IPS-20b (cell line): ENCODE measurements around the gene CALD1.

ENCODE experiments used
- H3K27ac ChIP-seq: one replicate; pipeline ENCODE4 v1.5.1; 2013; ENCODE audit warnings: low read length
- H3K27me3 ChIP-seq: 2 replicates; pipeline ENCODE4 v1.6.1; 2013; ENCODE audit warnings: mild to moderate bottlenecking, low read length, inconsistent platforms; ENCODE audit not compliant: insufficient read depth
- H3K36me3 ChIP-seq: 2 replicates; pipeline ENCODE4 v1.6.1; 2013; ENCODE audit warnings: low read depth, mild to moderate bottlenecking, inconsistent platforms, low read length, moderate library complexity; ENCODE audit not compliant: insufficient read depth
- H3K4me1 ChIP-seq: 2 replicates; pipeline ENCODE4 v1.6.1; 2013; ENCODE audit warnings: mild to moderate bottlenecking, control low read depth, inconsistent platforms, low read length, moderate library complexity; ENCODE audit not compliant: insufficient read depth
- H3K4me3 ChIP-seq: 2 replicates; pipeline ENCODE4 v1.5.1; 2013; ENCODE audit warnings: mild to moderate bottlenecking, low read length, inconsistent platforms
- H3K9ac ChIP-seq: 2 replicates; pipeline ENCODE4 v1.6.1; 2013; ENCODE audit warnings: low read depth, mild to moderate bottlenecking, inconsistent platforms, low read length, moderate library complexity
- H3K9me3 ChIP-seq: 2 replicates; pipeline ENCODE4 v1.6.1; 2013; ENCODE audit warnings: mild to moderate bottlenecking, low read depth, low read length, inconsistent platforms; ENCODE audit not compliant: insufficient read depth

Gene CALD1

DNA sequence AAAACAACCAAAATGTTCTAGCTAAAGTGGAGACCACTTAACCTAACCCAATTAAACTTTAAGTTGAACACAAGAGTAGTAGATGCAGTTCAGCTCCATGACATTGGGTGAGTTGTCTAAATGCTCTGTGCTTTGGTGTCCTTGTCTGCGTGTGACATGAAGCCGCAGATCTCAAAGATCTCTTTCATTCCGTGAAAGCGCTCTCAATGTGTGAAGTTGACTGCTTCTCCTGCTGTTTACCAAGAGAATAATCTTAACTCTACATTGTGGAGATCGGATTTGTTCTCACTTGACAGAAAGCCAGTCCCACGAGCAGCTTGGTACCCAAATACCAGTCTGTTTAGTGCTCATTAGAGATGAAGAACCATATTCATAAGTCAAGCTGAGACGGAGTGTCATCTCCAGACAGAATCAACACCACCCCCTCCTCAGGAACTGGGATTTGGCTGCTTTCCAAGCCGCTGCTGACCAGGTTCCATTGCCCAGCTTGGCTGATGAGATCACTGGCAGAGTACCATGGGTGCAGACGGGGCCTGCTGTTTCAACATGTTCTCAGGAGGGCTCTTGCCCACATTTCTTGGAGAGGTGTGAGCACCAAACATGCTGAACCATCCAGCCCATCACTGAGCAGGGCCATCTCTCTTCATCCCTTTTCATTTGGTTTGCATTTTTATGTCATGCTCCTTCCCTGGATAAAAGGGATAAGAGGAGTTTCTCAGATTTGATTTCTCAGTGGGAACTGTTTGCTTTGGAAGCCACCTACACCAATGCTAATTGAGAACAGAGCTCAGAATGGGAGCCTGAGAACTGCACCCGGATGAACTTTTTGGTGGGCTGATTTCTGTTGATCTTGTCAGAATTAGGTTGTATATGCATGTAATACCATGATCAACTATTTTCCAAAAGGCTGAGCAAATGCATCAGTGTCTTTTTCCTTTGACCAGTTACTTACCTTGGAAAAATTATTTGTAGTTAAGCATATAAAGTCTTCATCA, 111.1 kb downstream of the CALD1 start:
- Histone ChIP-seq H3K27me3 (no peaks in the 10 kb centered on the region), H3K4me3 (peak overlapping the region; percentile 72), H3K4me1 (peaks cover 16% of the 10 kb centered on the region), H3K9me3 (peaks cover 8% of the 10 kb centered on the region; the same call in 1 of the 2 replicates), H3K27ac (no peak overlapping the region), H3K36me3 (peaks cover 4% of the 10 kb centered on the region; the same call in 1 of the 2 replicates), H3K9ac (peak overlapping the region; percentile 70; the same call in 1 of the 2 replicates)

DNA sequence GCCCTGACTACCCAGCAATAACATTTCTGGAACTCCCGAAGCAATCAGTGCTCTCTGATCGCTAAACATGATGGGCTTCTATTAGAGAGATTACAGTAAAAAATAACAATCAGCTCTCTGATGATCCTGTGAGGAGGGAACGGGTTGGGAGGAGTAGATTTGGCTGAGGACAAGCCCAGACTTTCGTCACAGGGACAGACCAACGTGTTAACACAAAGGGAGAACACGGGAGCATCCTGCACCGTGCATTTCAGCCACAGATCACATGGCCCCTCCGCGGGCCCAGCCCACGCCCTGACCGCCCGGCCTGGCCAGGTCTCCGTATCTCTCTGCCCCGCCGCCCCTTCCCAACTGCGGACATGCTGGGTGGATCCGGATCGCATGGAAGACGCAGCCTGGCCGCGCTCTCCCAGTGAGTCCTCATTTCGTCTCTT, 111.8 kb downstream of the CALD1 start:
- Histone ChIP-seq H3K27me3 (no peaks in the 10 kb centered on the region), H3K4me3 (peak overlapping the region; percentile 72), H3K4me1 (peaks cover 16% of the 10 kb centered on the region), H3K36me3 (peaks cover 9% of the 10 kb centered on the region; the same call in 1 of the 2 replicates), H3K9me3 (peaks cover 15% of the 10 kb centered on the region), H3K9ac (peak overlapping the region; percentile 70; the same call in 1 of the 2 replicates), H3K27ac (no peak overlapping the region)

DNA sequence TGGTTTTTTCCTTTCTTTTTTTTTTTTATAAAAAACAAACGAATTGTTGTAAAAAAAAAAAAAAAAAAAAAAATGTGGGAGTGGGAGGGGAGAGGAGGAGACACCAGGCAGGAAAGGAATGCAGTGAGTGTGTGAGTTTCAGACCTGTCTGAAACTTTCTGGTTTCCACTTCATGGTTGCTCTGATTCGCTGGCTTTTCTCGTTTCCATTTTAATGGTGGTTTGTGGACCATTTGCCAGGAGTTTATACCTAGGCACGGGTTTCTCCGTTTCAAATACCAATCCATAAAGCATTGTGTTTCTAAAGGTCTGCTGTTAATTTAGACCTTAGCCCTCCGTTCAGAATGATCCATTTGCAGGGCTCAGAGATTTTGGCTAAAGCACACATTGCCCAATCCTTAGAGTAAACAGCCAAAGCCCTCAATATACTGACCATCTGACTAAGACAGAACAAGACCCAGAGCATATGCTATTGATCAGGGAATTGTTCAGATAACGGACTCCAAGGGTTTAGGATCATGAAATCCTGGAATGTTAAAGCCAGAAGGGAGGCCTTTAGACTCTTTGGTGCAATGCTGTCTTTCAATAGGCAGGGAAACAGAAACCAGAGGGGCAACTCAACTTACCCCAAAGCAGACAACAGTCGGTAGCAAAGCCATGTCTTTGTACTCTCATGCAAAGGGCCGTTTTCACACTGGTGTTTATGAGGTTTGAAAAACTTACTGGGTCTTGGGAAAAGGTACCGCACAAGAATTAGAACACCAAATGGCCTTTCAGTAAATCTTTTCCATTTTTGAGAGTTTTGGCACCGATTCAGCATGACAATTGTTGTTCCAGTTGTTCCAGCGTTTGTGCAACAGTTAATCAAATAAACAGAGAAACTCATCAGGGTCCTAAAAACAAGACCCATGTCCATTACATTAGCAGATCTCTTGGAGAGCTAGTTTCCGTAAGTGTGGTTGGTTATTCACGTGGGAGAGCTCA, 112.6 kb downstream of the CALD1 start:
- H3K9me3 ChIP-seq, result peaks cover 20% of the 10 kb centered on the region
- H3K4me1 ChIP-seq, result peaks cover 16% of the 10 kb centered on the region
- H3K9ac ChIP-seq, result peak overlapping the region; percentile 70; the same call in 1 of the 2 replicates
- H3K27me3 ChIP-seq, result no peaks in the 10 kb centered on the region
- peaks cover 14% of the 10 kb centered on the region; the same call in 1 of the 2 replicates for H3K36me3 ChIP-seq
- no peak overlapping the region for H3K27ac ChIP-seq
- peak overlapping the region; percentile 72 for H3K4me3 ChIP-seq

DNA sequence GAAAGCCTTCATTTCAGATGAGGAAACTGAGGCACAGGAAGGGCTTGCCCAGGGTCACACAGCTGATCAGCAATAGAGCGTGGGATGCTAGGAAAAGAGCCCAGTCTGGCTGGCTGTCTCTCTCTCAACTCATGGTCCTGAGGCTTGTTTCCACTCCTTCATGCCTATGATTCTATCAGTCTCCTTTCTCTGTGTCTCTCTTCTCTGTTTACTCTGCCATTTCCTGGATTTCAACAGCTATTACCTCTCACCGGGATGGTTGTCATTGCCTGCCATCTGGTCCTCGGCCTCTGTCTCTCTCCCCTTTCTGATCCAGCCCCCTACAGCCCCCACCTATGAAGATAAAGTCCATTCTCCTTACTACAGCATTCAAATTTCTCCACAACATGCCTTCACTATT, 113.5 kb downstream of the CALD1 start:
- Histone ChIP-seq H3K4me1 (peaks cover 16% of the 10 kb centered on the region), H3K4me3 (peak overlapping the region; percentile 72; the same call in 1 of the 2 replicates), H3K36me3 (peaks cover 14% of the 10 kb centered on the region; the same call in 1 of the 2 replicates), H3K9me3 (peaks cover 20% of the 10 kb centered on the region), H3K9ac (peak overlapping the region; percentile 70; the same call in 1 of the 2 replicates), H3K27me3 (no peaks in the 10 kb centered on the region), H3K27ac (no peak overlapping the region)

DNA sequence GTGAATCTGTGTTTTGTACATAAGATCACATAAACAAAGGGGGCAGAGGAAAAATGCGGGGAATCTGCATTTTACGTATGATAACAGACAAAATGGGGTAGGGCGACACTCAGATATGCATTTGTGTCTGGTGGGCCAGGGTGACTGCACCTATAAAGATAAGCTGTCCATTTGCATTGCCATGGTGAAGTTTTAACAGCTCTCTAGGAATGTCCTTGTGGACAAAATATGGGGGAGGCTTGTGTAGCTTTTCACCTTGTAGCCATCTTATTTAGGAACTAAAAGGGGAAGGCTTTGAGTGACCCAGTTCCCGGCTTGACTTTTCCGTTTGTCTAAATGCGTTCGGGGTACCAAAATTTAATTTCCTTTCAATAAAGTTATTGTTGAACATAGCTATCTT, 114.5 kb downstream of the CALD1 start:
- H3K27me3 ChIP-seq, result no peaks in the 10 kb centered on the region
- no peak overlapping the region for H3K27ac ChIP-seq
- no peak overlapping the region for H3K9ac ChIP-seq
- H3K4me3 ChIP-seq, result 0 out of 2 replicates have a peak overlapping the region, but pooled peaks have one; percentile 72
- H3K9me3 ChIP-seq, result peaks cover 20% of the 10 kb centered on the region
- H3K36me3 ChIP-seq, result peaks cover 14% of the 10 kb centered on the region; the same call in 1 of the 2 replicates
- H3K4me1 ChIP-seq, result peaks cover 16% of the 10 kb centered on the region

DNA sequence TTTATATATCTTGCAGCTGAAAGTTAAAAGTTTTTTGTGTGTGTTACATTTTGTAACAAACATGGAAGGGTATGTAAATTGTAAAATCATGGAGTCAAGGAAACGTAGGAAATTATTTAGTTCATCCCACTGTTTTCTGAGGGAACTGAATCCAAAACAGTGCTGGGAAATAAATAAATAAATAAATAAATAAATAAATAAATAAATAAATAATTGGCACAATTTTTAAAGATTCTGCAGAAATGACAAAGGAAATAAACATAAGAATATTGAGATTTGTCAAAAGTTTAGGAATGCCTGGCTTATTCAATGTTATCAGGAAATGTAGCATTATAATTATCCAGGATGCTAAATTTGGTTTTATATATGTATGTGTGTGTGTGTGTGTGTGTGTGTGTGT, 115.5 kb downstream of the CALD1 start:
- Histone ChIP-seq H3K9ac (no peak overlapping the region), H3K4me1 (peaks cover 19% of the 10 kb centered on the region), H3K27ac (no peak overlapping the region), H3K4me3 (no peak overlapping the region), H3K9me3 (peaks cover 20% of the 10 kb centered on the region), H3K36me3 (peaks cover 14% of the 10 kb centered on the region; the same call in 1 of the 2 replicates), H3K27me3 (no peaks in the 10 kb centered on the region)

DNA sequence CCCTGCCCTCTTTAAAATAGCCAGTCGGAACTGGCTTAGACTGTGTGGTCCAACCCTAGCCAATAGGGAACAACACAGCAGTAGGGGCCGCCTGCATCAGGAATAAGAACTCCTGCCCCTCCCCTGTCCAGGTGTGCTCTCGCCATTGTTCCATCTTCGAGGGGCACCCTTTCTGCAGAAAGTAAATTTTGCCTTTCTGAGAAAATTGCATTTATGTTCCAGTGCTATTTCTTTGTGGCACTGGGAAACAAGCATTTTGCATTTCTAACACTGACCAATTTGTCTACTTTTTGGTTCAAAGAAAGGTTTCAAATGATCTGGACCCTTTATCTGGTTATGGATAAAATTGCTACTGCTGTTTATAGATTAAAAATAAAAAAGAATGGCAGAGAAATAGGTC, 116.6 kb downstream of the CALD1 start:
- Histone ChIP-seq H3K4me3 (no peak overlapping the region), H3K9me3 (peaks cover 20% of the 10 kb centered on the region), H3K36me3 (peaks cover 14% of the 10 kb centered on the region; the same call in 1 of the 2 replicates), H3K4me1 (peaks cover 10% of the 10 kb centered on the region), H3K9ac (no peak overlapping the region), H3K27ac (no peak overlapping the region), H3K27me3 (no peaks in the 10 kb centered on the region)

DNA sequence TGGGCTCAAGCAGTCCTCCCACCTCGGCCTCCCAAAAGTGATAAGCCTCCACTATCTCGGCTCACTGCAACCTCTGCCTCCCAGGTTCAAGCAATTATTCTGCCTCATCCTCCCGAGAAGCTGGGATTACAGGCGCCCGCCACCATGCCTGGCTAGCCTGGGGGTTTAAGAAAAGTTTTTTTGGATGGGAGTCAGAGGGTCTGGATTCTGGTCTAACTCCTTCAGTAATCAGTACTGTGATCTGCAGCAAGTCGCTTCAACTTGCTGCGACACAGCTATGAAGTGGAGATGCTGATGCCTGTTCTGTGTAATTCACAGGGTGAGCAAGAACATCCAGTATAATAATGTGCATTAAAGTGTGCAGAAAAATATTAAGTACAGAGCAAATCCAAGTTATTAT, 118.5 kb downstream of the CALD1 start:
- Histone ChIP-seq H3K4me3 (no peak overlapping the region), H3K36me3 (peaks cover 19% of the 10 kb centered on the region), H3K27ac (no peak overlapping the region), H3K4me1 (peaks cover 6% of the 10 kb centered on the region; the same call in 1 of the 2 replicates), H3K9ac (no peak overlapping the region), H3K9me3 (peaks cover 20% of the 10 kb centered on the region), H3K27me3 (no peaks in the 10 kb centered on the region)

DNA sequence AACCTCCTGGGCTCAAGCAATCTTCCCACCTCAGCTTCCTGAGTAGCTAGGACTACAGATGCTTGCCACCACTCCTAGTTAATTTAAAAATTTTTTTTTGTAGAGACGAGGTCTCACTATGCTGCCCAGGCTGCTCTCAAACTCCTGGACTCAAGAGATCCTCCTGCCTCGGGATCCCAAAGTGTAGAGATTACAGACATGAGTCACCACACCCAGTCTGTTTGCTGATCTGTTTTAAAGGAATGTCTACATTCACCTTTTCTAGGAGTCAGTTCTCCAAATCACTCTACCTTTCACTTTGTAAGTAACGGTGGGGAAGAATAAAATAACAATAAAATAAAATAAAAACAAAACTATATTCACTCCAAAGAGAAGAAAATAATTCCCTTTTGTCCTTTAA, 120.3 kb downstream of the CALD1 start:
- Histone ChIP-seq H3K4me3 (no peak overlapping the region), H3K36me3 (peaks cover 21% of the 10 kb centered on the region), H3K4me1 (0 out of 2 replicates have a peak, but pooled peaks cover 4% of the 10 kb centered on the region), H3K9ac (no peak overlapping the region), H3K27me3 (no peaks in the 10 kb centered on the region), H3K27ac (no peak overlapping the region), H3K9me3 (peaks cover 18% of the 10 kb centered on the region)

DNA sequence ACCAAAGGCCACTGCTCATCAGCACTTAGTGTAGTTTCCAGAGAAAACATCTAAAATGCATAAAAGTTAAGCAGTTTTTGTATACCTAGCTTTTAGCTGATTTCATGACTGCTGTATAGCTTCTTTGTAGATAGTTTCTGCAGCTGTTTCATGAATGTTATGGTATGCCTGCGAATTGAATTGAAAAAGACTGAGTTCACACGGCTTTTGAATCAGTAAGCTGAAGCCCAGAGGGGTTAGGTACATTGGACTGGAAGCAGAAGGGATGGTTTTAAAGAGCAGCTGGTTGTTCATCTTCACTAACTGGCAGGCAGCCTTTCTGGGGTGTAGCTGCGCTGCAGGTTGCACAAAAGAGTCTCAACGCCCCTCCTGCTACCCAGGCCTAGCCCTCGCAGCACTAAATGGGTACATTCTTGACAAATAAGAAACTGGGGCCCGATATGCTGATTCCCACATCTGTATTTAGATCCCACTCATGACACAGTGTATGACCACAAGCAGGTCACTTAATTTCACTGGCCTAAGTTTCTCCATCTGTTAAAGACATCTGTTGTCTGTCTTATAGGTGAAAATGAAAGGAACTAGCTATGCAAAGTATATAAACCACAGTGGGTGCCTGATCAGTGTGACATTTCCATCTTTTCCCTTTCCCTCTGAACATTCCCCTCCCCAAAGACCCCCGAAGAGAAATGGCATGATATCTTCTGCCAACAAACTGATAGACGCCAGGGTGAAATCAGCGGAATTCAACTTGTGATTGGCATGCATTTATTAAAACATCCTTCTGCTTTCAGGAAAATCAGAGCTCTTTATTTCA, 120.9 kb downstream of the CALD1 start:
- H3K36me3 ChIP-seq, result peaks cover 18% of the 10 kb centered on the region
- 0 out of 2 replicates have a peak, but pooled peaks cover 4% of the 10 kb centered on the region for H3K4me1 ChIP-seq
- no peak overlapping the region for H3K9ac ChIP-seq
- no peak overlapping the region for H3K27ac ChIP-seq
- no peaks in the 10 kb centered on the region for H3K27me3 ChIP-seq
- H3K9me3 ChIP-seq, result peaks cover 14% of the 10 kb centered on the region
- no peak overlapping the region for H3K4me3 ChIP-seq
